Stomach (tissue), 19 donors: Measurements from ENCODE around the gene NPAS2. TPM values are rescaled to one million over a fixed set of nuclear protein-coding genes. Genes with fewer than 3 reads are reported as not detected.

Experiments
- DNase-seq, 2 donors: peaks; one replicate each; pipeline versions ENCODE4 v3.0.0 to v3.0.0-alpha.2; 2013 to 2019
- H3K27ac ChIP-seq, 5 donors: fragments of 200-600 bp in 4 of 5; sonication (generic) in 4 of 5; one replicate each; pipeline ENCODE4 v1.5.1; 2013 to 2019; ENCODE audit warnings: mild to moderate bottlenecking in 1 of 5, moderate library complexity in 1 of 5
- H3K27me3 ChIP-seq, 3 donors: fragments of 200-600 bp; sonication (generic); one replicate each; pipeline ENCODE4 v1.5.1; 2017 to 2019; ENCODE audit warnings: mixed run types in 1 of 3
- H3K36me3 ChIP-seq, 4 donors: fragments of 200-600 bp; sonication (generic); 1 replicate in 3 of 4; 2 replicates in 1 of 4; pipeline ENCODE4 v1.5.1; 2016 to 2019
- H3K4me1 ChIP-seq, 4 donors: fragments of 200-600 bp; sonication (generic); one replicate each; pipeline ENCODE4 v1.5.1; 2016 to 2019
- H3K4me3 ChIP-seq, 4 donors: fragments of 200-600 bp; sonication (generic) in 3 of 4; one replicate each; pipeline ENCODE4 v1.5.1; 2016 to 2019; ENCODE audit warnings: mild to moderate bottlenecking in 1 of 4
- H3K9me3 ChIP-seq, 4 donors: fragments of 200-600 bp; sonication (generic); one replicate each; pipeline ENCODE4 v1.5.1; 2016 to 2019
- EP300 ChIP-seq: sonication (generic); formaldehyde crosslinking; IDR thresholded peaks from one replicate; pipeline ENCODE4 v1.6.1; 2017; ENCODE audit warnings: antibody characterized with exemption
- POLR2A ChIP-seq, 4 donors: fragments of 450-650 bp; IDR thresholded peaks; one replicate each; pipeline ENCODE4 v1.6.1; 2016; ENCODE audit warnings: antibody characterized with exemption in 4 of 4, control low read depth in 2 of 4, mild to moderate bottlenecking in 1 of 4, moderate library complexity in 1 of 4
- POLR2AphosphoS5 ChIP-seq, 3 donors: sonication (generic); formaldehyde crosslinking; IDR thresholded peaks; one replicate each; pipeline ENCODE4 v1.6.1; 2016; ENCODE audit warnings: antibody characterized with exemption in 3 of 3
- WGBS, 5 donors: extraction: QIAGEN DNeasy Blood & Tissue Kit in 3 of 5; methylation state at CpG; one replicate each; pipeline versions ENCODE4 v1.1.5 to v1.1.7; 2013 to 2018; 5-methylcytosine and 5-hydroxymethylcytosine counted together
- intact Hi-C: fragments of 100-400 bp; cut with DNase I; formaldehyde crosslinking; loops from one replicate; pipeline ENCODE4 v1.15.1; 2023; ENCODE audit warnings: low total_unique reads
- long read RNA-seq, 10 donors: transcript quantifications; one replicate each; lab custom pipeline, GENCODE V29; 2026
- polyA plus RNA-seq, 3 donors: library from polyadenylated mRNA; stranded (reverse); fragments of 200-250 nt; gene quantifications; one replicate each; pipeline ENCODE4 v1.2.3, GENCODE V29; 2013
- total RNA-seq, 5 donors: library from RNA; depleted of rRNA; stranded (reverse); fragments of >200 nt; gene quantifications; one replicate each; pipeline versions ENCODE4 v1.1.0 to v1.2.3, GENCODE V29; 2014 to 2016
- TF ChIP-seq, protein P1 (sequence below), 7 experiments: fragments of 450-650 bp in 4 of 7; fragments of 200-600 bp in 3 of 7; sonication (generic) in 3 of 7; IDR thresholded peaks; one replicate each; pipeline ENCODE4 v1.5.1; 2016 to 2019; ENCODE audit warnings: antibody characterized with exemption in 7 of 7, control low read depth in 2 of 7, mild to moderate bottlenecking in 1 of 7
- donor health status: healthy with polysubstance abuse.
- donor health status: Bipolar disorder and iron deficiency.
- donor health status: healthy.

Gene NPAS2, protein sequence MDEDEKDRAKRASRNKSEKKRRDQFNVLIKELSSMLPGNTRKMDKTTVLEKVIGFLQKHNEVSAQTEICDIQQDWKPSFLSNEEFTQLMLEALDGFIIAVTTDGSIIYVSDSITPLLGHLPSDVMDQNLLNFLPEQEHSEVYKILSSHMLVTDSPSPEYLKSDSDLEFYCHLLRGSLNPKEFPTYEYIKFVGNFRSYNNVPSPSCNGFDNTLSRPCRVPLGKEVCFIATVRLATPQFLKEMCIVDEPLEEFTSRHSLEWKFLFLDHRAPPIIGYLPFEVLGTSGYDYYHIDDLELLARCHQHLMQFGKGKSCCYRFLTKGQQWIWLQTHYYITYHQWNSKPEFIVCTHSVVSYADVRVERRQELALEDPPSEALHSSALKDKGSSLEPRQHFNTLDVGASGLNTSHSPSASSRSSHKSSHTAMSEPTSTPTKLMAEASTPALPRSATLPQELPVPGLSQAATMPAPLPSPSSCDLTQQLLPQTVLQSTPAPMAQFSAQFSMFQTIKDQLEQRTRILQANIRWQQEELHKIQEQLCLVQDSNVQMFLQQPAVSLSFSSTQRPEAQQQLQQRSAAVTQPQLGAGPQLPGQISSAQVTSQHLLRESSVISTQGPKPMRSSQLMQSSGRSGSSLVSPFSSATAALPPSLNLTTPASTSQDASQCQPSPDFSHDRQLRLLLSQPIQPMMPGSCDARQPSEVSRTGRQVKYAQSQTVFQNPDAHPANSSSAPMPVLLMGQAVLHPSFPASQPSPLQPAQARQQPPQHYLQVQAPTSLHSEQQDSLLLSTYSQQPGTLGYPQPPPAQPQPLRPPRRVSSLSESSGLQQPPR
- total RNA-seq (100 to 1,000 TPM in 1 of 5 donors, 10 to 100 TPM in 4; 18.0 to 148 (median 33.9) TPM), polyA plus RNA-seq (10 to 100 TPM; 13.1 to 32.2 (median 23.7) TPM)
- long read RNA-seq, donor 1, partial matches to known transcripts: 0 of 1 reads
- long read RNA-seq, donor 1, other reads (novel, unspliced or antisense): 0 of 1 reads
- long read RNA-seq, donor 2, full-length matches to known transcripts: 1 of 1 reads
- long read RNA-seq, donor 2, partial matches to known transcripts: 0 of 1 reads
- long read RNA-seq, donor 2, other reads (novel, unspliced or antisense): 0 of 1 reads
- long read RNA-seq, donor 3: 0 reads
- long read RNA-seq, donor 4: 0 reads
- long read RNA-seq, donor 5: 0 reads
- long read RNA-seq, donor 6: 0 reads
- long read RNA-seq, donor 7: 0 reads
- long read RNA-seq, donor 8, partial matches to known transcripts: 0 of 2 reads
- long read RNA-seq, donor 8, other reads (novel, unspliced or antisense): 0 of 2 reads
- long read RNA-seq, donor 9, partial matches to known transcripts: 0 of 1 reads
- long read RNA-seq, donor 9, other reads (novel, unspliced or antisense): 0 of 1 reads
- long read RNA-seq, donor 10: 0 reads

- peak within 1 kb of the TSS; percentile 82 to 94 (median 92) for H3K27ac ChIP-seq
- no peaks in the 10 kb centered on the region for H3K36me3 ChIP-seq
- H3K27me3 ChIP-seq: peaks cover 0 to 40% (median 11%) of the 10 kb centered on the region in 3 donors
- TF ChIP-seq, protein P1, sequence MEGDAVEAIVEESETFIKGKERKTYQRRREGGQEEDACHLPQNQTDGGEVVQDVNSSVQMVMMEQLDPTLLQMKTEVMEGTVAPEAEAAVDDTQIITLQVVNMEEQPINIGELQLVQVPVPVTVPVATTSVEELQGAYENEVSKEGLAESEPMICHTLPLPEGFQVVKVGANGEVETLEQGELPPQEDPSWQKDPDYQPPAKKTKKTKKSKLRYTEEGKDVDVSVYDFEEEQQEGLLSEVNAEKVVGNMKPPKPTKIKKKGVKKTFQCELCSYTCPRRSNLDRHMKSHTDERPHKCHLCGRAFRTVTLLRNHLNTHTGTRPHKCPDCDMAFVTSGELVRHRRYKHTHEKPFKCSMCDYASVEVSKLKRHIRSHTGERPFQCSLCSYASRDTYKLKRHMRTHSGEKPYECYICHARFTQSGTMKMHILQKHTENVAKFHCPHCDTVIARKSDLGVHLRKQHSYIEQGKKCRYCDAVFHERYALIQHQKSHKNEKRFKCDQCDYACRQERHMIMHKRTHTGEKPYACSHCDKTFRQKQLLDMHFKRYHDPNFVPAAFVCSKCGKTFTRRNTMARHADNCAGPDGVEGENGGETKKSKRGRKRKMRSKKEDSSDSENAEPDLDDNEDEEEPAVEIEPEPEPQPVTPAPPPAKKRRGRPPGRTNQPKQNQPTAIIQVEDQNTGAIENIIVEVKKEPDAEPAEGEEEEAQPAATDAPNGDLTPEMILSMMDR (IDR thresholded peaks at IDR 0.05): no peak
- TF ChIP-seq POLR2A (IDR thresholded peaks at IDR 0.05) (no peak), EP300 (no peak), POLR2AphosphoS5 (IDR thresholded peaks at IDR 0.05) (peak in 2 of 3 donors; percentile 45 to 55)
- intact Hi-C loops: no loop called here
- no peaks in the 10 kb centered on the region for H3K9me3 ChIP-seq
- H3K4me3 ChIP-seq: peak within 1 kb of the TSS; percentile 63 to 94 (median 83)
- peaks cover 22 to 74% (median 50%) of the 10 kb centered on the region in 4 donors for H3K4me1 ChIP-seq
- WGBS, 5 donors: 1% methylated on average over 41 to 90 of the region's 91 CpGs
- DNase-seq: peak; percentile 53 to 86
Measured at GRCh38 chr2:100819370-100820272, at the start of gene NPAS2. NPAS2 (plus strand) TSS chr2:100820139; CDS start chr2:100904755, 84,616 bp downstream.

DNA sequence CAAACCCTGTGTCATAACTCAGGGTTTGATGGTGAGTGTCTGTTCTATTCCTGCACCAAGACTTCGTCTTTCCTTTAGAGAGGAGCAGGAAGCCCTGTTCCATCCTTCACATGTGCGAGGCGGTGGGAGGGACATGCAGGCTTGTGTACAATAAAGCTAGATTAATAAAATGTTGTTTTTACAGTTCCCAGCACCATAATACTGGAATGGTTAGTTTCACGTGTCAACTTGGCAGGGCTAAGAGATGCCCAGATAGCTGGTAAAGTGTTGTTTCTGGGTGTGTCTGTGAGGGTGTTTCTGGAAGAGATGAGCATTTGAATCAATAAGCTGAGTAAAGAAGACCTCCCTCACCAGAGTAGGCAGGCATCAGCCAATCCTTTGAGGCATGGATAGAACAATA is 48.8 kb upstream of the NPAS2 start:
- 75 to 89% (median 82%) methylated on average over 4 of the region's 4 CpGs for WGBS, 5 donors
- TF ChIP-seq POLR2AphosphoS5 (IDR thresholded peaks at IDR 0.05): no peak
- no peak for TF ChIP-seq POLR2A (IDR thresholded peaks at IDR 0.05)
- TF ChIP-seq, protein P1 (IDR thresholded peaks at IDR 0.05): no peak
- TF ChIP-seq EP300: no peak
- Histone ChIP-seq H3K9me3 (no peaks in the 10 kb centered on the region), H3K4me1 (peaks cover 0 to 6% (median 0%) of the 10 kb centered on the region in 4 donors), H3K4me3 (no peak overlapping the region), H3K27me3 (no peaks in the 10 kb centered on the region), H3K36me3 (no peaks in the 10 kb centered on the region), H3K27ac (no peak overlapping the region)
- intact Hi-C loops: no loop called here
- DNase-seq: no peak

GRCh38 chr2:100773538-100773937 is 46.4 kb upstream of the NPAS2 start:
- TF ChIP-seq EP300 (no peak), POLR2AphosphoS5 (IDR thresholded peaks at IDR 0.05) (no peak), POLR2A (IDR thresholded peaks at IDR 0.05) (no peak)
- TF ChIP-seq, protein P1 (IDR thresholded peaks at IDR 0.05): no peak
- Histone ChIP-seq H3K36me3 (no peaks in the 10 kb centered on the region), H3K4me1 (no peaks in the 10 kb centered on the region), H3K27ac (no peak overlapping the region), H3K27me3 (no peaks in the 10 kb centered on the region), H3K4me3 (no peak overlapping the region), H3K9me3 (no peaks in the 10 kb centered on the region)
- WGBS, 5 donors: 82 to 88% (median 87%) methylated on average over 4 of the region's 4 CpGs
- intact Hi-C loops: no loop called here
- no peak for DNase-seq
